NCI-H187 (cell line): ENCODE results near the gene CKAP4.

Experiments
- DNase-seq, 2 experiments: peaks; one replicate each; lab custom pipeline; 2025; lab: John Stamatoyannopoulos, UW

Gene CKAP4

DNA sequence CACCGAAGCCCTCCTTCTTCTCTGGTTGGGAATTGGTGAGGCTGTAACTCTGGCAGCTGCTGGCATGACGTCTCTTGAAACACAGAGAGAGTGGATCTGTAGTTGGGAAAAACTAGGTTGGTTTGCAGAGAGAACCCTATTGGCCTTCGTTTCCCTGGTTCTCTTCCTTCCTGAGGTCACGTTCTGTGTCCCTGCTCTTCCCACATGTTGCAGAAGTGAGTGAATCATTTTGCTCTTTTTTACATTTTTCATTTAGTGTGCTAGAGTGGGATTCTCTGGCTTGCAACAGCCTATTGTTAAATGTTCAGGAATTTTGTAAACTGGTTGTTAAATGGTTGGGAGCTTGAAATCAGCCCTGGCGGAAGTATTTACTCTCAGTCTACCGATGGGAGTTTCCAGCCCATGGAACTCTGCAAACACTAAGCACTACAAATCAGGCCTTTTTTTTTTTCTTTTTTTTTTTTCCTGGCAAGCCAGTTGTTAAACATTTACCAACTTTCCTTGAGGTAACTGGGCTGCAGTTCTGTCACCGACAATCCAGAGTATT, 26.8 kb upstream of the CKAP4 start:
- DNase-seq, result no peak

DNA sequence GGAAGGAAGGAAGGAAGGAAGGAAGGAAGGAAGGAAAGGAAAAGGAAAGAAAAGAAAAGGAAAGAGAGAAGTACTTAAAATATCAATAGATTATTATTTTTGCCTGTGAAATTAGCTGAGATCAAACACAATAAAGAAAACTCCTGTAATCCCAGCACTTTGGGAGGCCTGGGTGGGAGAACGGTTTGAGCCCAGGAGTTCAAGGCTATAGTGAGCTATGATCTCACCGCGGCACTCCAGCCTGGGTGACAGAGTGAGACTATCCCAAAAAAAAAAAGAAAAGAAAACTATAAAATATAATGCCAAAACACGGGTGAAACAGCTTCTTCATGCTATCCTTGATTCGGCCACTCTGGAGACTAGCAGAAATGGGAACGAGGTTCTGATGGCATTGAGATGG, 26.2 kb upstream of the CKAP4 start:
- no peak for DNase-seq

DNA sequence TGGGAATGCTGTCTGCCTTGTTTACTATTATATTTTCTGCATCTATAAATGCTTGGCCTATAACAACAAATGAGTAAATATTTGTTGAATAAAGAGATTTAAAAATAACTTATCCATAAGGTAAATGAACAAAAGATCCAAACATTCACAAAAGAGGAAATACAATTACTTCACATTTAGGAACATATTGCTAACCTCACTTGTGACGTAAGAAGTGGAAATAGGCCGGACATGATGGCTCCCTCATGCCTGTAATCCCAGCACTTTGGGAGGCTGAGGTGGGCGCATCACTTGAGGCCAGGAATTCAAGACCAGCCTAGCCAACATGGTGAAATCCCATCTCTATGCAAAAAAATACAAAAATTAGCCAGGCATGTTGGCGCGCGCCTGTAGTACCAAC, 25.7 kb upstream of the CKAP4 start:
- DNase-seq, result no peak

DNA sequence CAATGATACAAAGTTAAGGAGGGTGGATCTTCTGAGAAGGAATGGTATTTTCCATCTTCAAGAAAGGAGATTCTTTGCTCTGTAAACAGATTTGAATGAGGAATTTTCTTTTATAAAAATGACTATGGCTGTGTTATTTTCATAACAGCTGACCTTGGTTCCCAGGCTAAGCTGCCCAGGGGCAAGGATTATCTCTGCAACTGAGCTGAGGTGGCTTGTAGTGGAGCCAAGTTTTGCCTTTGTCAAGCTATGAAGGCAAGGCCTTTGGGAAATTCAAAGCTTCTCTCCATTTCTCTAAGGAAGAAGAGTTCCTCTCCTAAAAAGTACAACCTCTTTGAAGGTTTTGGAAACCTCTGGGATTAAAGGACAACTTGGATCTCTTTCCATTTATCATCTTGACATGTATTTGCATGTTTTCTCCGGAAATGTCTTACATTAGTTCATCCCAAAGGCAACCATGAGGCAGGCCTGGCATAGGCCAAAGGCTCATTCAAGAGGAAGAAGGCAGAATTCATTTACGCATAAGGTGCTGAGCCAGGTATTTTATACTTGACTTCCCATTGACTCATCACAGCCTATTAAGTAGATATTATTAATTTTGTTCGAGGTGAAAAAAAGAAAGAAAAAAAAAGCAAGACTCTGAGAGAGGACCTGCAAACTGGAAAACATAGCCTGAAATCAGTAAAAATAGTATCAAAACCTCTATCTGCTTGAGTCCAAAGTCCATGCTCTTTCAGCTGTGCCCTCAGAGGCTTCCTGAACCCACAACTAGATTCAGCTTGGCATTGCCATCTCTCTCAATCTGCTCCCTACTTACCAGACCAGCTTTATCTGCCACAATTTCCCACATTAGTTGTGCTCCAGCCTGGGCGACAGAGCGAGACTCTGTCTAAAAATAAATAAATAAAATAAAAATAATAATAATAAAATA, 24.0 kb upstream of the CKAP4 start:
- no peak for DNase-seq

DNA sequence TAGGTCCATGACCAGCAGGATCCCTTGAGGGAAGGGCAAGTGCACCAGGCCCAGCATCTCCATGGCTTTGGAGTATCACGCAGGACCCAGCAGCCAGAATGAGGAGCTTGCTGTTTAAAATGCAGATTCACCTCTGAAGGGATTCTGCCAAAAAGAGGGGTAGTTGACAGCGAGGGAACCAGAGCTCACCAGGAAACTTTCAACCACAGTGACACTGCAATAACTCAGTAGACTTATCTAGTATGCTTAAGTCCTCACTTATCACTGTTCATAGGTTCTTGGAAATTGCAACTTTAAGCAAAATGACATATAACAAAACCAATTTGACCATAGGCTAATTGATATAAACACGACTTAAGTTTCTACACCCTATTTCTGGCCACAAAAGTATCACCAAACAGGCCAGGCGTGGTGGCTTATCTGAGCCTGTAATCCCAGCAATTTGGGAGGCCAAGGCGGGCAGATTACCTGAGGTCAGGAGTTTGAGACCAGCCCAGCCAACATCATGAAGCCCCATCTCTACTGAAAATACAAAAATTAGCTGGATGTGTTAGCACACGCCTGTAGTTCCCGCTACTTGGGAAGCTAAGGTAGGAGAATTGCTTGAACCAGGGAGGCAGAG, 21.4 kb upstream of the CKAP4 start:
- no peak for DNase-seq

DNA sequence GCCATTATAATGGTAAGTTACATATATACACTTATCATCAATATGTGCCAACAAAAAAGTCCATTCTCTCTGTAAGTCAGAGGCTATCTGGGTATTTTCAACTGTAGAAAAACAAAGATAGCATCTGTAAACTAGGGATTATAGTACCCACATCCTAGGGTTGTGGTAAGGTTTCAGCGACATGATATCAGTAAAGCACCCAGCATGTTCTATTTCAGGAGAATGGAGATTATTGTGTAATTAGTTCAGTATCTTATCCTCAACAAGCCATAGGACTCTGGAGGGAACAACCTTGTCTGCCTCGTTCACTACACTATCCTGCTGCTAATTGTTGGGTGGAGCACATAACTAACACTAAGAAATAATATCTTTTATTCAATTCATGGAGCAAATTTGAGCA, 19.7 kb upstream of the CKAP4 start:
- DNase-seq, result no peak

DNA sequence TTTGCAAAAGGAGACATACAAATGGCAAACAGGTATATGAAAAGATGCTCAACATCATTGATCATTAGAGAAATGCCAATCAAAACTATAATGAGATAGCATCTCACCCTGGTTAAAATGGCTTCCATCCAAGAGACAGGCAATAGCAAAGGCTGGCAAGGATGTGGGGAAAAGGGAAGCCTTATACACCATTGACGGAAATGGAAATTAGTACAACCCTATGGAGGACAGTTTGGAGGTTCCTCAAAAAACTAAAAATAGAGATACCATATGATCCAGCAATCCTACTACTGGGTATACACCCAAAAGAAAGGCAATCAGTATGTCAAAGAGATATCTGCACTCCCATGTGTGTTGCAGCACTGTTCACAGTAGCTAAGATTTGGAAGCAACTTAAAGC, 17.3 kb upstream of the CKAP4 start:
- no peak for DNase-seq

DNA sequence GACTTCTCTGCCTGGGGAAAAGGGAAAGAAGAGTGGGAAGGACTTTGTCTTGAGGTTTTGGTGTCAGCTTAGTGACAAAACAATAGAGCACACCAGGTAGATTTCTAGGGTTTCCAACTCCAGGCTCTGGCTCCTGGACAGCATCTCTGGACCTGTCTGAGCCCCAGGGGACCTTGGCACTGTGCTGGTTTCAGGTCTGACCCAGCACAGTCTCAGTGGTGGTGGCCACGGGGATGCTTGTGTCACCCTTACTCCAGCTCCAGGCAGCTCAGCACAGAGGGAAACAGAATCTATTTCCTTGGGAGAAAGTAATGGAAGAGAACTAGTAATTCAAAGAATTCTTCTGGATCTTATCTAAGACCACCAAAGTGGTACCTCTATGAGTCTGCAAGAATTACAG, 11.1 kb upstream of the CKAP4 start:
- no peak for DNase-seq

DNA sequence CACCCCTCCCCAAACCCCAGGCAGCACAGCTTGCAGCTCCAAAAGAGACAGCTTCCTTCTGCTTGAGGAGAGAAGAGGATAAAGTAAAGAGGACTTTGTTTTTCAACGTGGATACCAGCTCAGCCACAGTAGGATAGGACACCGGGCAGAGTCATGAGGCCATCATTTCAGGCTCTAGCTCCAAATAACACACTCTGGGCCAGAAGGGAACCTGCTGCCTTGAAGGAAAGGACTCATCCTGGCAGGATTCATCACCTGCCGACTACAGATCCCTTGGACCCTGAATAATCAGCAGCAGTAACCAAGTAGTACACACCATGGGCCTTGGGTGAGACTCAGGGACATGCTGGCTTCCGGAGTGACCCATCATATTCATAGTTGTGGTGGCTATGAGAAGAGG, 10.4 kb upstream of the CKAP4 start:
- DNase-seq, result no peak

DNA sequence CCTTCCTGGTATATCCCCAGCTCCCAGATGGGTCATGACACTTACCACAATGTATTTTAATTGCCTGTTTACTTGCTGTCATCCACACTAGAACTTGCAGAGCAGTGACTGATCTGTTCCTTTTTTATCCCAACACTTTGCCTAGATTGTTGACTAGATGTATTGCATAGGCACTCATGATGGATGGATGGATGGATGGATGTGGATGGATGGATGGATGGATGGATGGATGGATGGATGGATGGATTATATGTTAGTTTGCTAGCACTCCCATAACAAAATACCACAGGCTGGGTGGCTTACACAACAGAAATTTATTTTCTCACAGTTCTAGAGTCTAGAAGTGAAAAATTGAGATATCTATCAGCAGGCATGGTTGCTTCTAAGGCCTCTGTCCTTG, 8.7 kb upstream of the CKAP4 start:
- DNase-seq, result no peak

DNA sequence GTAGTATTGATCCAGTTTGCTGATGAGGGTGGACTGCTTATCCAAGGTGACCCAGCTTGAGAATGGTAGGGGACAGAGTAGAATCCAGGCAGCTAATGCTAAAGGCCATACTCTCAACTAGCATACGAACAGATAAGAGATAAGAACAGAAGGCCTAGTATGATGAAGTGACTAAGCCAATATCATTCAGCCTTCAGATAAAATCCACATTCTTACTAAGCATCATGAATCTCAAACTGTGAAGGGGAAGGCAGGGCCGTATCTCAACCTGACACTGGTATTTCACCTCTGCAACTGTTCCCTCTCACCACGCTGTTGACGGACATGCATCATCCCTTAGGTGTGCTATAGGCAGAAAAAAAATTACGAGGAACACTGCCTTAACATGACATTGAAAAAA, 8.1 kb upstream of the CKAP4 start:
- no peak for DNase-seq

DNA sequence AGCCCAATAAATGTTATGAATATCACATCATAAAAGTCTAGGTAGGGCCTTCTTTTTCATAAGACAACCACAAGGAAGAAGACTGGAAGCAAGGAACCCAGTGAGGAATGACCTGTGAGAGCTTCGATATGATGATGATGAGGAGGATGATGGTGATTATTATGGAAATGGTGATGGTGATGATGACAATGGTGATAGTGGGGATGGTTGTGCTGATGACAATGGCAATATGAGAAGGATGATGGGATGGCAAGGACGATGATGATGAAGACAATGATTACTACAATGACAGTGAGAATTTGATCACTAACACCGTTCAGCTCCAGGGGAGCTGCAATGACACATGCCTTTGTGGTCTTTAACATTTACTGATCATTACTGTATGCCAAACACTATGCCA, 7.7 kb upstream of the CKAP4 start:
- no peak for DNase-seq

DNA sequence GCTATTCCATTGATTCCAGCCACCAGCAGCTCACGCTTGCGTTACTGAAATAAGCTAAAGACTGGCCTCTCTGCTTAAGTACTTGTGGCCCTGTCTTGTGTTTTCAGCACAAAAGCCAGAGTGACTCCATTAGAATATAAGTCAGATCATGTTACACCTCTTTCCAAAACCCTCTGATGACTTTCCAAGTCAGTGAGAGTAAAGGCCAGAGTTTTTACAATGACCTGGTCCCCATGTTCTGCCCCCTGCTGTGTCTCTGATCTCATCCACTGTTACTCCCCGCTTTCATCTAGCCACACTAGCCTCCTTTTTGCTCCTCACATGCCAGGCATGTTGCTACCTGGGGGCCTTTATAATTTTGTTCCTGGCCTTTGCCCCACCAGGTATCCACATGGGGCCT, 6.9 kb upstream of the CKAP4 start:
- no peak for DNase-seq

DNA sequence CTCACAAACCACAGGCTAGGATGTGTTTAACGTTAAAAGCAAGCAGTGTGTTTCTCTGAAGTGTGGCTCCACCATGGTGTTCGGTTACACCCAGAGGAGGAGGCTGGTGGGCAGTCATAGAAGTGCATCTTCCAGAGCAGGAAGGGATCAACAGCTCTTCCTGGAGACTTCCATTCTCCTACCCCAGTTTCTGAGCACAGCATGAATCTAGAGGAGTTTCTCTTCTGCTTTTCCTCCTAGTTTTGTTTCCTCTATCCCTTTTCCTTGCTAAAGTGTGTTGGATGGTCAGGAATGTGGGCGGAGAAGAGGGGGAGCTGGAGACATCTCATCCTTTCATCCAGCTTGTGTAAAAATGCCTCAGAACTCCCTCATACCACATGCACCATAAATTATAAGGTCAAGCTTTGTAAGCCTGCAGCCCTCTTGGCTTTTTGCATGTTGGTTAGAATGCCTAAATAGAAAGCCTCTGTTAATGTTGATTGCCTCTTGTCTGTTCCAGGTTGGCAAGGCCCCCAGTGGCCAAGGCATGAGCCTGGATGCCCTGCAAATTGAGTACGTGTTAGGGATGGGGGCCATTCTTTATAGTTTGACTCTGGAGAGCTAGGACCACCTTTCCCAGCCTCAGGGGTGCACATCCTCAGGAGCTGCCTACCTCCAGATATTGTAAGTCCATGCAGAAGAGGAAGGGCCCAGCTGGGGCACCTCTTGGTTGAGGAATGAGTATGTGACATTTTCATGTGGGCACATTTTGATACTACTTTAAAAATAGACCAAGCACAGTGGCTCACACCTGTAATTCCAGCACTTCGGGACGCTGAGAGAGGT, 4.0 kb upstream of the CKAP4 start:
- no peak for DNase-seq

DNA sequence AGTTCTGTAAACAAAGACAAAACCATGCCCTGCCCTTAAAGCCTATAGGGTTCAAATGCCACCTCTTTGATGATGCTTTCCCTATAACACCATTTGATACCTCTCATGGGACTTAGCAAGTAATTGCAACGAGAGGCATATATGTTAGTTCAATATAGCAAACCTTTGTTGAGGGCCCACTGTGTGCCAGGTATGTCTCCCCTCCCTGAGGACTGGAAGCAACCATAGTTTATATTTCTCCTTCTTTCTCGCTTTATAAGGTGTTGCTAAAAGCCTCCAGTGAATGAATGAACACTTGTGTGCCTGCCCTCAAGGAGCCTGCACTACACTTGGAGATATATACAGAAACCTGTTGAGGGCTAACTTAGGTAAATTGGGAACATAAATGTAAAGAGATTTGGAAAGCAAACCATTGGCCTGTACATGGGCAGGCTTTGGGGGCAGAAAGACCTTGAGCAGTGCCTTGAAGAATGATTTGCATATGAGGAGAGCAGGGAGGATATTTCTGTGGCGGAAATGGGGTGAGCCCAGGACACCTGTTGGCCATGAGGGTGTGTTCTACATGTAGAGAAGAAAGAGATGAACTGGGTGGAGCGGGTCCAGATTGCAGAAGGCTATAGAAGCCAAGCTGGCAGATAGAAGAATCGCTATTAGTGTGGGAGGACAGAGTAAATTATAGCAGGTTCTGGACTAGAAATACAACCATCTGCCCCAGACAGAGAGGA, 1.8 kb upstream of the CKAP4 start:
- DNase-seq, result no peak

DNA sequence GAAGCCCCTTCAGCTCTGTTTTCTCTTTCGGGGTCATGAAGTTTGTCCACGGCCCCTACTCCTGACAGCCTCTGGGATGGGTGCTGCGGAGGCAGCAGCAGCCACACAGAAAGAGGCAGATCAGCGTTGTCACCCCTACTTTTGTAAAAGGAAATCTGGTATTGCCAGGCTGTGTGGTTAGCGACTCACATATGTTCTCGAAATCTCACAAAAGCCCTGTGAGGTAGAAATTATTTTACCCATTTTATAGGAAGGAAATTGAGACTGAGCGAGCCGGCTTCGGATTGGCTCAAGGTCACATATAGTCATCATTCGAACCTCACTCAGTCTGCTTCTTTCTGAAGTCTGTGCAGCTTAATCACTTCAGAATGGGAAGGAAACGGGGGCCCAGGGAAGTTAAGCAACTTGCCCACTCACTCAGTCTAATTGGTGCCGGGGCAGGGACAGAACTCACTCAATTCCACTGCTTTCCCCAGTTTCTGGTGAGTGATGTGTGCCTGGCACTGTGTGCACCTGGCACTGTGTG, 1.1 kb upstream of the CKAP4 start:
- no peak for DNase-seq

DNA sequence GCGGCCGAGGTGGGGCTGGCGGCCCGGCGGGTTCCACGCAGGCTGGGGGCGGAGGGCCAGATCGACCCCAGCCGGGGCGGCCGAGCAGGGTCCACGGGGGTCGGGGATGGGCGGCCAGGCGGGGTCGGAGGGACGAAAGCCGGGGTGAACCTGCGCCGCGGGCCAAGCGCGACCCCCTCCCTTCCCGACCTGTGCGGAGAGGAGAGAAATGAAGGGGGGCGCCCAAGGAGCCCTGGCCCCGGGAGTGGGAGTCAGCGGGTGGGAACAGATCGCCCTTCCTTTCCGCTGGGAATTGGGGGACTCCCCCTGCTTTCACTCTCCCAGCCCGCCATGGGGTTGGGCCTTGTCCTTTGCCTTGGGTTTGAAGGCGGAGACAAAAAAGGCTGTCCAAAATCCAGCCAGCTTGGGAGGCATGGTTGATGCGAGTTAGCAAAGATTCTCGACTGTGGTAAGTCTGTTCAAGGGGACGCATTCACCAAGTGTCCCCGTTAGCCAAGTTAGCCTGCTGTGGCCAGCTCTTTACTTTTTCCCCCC, 559 bp upstream of the CKAP4 start:
- no peak for DNase-seq

DNA sequence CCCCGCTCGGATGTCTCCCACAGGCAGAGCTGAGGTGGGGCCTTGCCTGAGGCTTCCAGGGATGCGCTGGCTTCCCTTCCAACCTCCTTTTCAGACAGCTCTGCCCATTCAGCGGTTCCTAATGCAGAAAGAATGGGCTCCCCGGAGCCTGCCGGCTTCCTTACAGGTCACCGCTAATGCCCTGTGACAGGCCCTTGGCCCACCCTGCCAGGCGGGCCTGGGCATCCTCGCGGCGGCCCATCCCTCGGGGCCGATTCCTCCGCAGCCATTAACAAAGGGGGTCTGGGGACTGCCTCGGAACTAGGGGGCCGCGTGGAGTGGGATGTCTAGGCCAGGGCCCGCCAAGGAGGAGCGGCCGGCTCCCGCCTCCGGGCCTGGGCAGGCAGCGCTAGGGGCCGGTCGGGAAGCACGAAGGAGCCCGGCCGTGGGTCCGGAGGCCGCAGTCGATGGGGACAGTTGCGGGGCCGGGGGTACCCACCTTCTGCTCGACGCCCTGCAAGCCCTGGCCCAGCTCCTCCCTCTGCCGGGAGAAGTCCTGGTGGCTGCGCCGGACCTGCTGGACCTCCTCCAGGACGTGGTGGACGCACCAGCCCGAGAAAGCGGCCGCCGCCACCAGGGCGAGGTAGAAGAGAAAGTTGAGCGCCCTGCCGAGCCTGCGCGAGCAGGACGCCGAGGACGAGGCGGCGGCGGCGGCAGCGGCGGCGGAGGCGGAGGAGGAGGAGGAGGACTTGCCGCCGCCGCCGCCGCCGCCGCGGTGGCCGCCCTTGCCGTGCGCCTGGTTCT, 738 bp downstream of the CKAP4 start:
- DNase-seq, result peak in 1 of 2 experiments; percentile 35

DNA sequence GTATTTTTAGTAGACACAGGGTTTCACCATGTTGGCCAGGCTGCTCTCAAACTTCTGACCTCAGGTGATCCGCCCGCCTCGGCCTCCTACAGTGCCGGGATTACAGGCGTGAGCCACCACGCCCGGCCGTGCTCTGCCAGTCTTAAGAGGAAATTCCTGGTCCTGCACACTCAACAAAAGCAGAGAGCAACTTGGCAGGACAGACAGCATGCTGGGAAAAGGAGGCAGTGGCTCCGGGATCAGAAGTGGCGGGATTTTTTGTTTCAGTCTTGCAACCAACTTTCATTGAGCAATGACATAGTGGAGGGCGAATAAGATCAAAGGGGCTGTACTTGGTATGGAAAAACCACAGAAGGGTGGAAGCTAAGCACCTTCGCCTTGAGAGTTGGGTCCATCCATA, 2.1 kb downstream of the CKAP4 start:
- no peak for DNase-seq

DNA sequence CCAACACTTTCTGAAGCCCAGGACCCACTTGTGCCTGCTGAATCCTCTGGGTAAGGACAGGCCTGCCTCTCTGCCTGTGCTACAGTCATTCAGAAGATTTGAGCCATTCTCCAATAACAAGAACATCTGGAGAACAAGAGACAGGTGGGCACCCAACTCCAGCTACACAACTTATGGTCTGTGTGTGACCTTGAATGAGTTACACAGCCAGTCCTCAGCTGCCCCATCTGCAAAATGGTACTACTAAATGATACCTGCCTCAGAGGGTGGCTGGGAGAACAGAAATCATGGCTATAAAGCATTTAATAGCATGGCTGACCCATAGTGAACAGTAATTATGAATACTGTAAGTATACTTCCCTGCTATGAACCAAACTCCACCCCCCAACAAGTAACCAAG, 4.2 kb downstream of the CKAP4 start:
- no peak for DNase-seq

DNA sequence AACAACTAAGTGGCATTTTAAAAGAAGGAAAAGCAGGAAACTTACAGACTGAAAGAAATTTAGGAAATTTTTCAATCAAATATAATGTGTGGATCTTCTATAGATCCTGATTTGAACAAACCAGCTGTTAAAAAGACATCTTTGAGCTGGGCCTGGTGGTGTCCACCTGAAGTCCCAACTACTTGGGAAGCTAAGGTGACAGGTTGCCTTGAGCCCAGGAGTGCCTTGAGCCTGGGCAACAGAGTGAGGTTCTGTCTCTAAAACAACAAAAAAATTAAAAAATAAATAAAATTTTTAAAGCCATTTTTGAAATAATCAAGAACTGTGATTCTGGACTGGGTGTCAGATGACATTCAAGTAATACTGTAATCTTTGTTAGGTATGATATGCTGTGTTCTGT, 7.0 kb downstream of the CKAP4 start:
- DNase-seq, result no peak
